HG02763 (cell line): ENCODE measurements around the gene MRPL50.
"Not testable (repeated sequence)": the region's sequence is repeated elsewhere in the genome, so short reads cannot be mapped to it uniquely, and the experiment has no call there.

Experiments
- ATAC-seq: cut with Tn5 transposase; IDR thresholded peaks from one replicate; pipeline ENCODE4 v1.9.1; 2021; ENCODE audit warnings: mild to moderate bottlenecking, moderate library complexity; ENCODE audit not compliant: unreplicated experiment

The MRPL50 gene

GRCh38 chr9:101418518-101419430 lies 20.4 kb upstream of the MRPL50 start:
- no peak for ATAC-seq

- no peak for ATAC-seq
Observed at GRCh38 chr9:101417977-101418376, 19.6 kb upstream of the MRPL50 start.

GRCh38 chr9:101417389-101417788 lies 19.0 kb upstream of the MRPL50 start:
- ATAC-seq = no peak

- ATAC-seq = no peak
Observed at GRCh38 chr9:101415578-101415977, 17.2 kb upstream of the MRPL50 start.

- no peak for ATAC-seq
Observed at GRCh38 chr9:101414839-101415238, 16.4 kb upstream of the MRPL50 start.

GRCh38 chr9:101409079-101409477 lies 10.7 kb upstream of the MRPL50 start:
- no peak for ATAC-seq

GRCh38 chr9:101408374-101409078 lies 10.1 kb upstream of the MRPL50 start:
- ATAC-seq = no peak

GRCh38 chr9:101403516-101404285 lies 5.3 kb upstream of the MRPL50 start:
- no peak for ATAC-seq

GRCh38 chr9:101400120-101400519 lies 1.7 kb upstream of the MRPL50 start:
- ATAC-seq = no peak

- ATAC-seq = no peak
Observed at GRCh38 chr9:101399643-101399970, 1.2 kb upstream of the MRPL50 start.

- no peak for ATAC-seq
Observed at GRCh38 chr9:101398930-101399642, 668 bp upstream of the MRPL50 start.

GRCh38 chr9:101397746-101398067 lies 711 bp downstream of the MRPL50 start:
- no peak for ATAC-seq

GRCh38 chr9:101394687-101395086 lies 3.7 kb downstream of the MRPL50 start:
- ATAC-seq = no peak

GRCh38 chr9:101393135-101393534 lies 5.3 kb downstream of the MRPL50 start:
- ATAC-seq = no peak

- ATAC-seq = no peak
Observed at GRCh38 chr9:101388507-101388993, 9.9 kb downstream of the MRPL50 start.

GRCh38 chr9:101387871-101388506 lies 10.4 kb downstream of the MRPL50 start:
- ATAC-seq = no peak

- ATAC-seq = not testable (repeated sequence)
Observed at GRCh38 chr9:101384873-101385536, 13.4 kb downstream of the MRPL50 start, which contains the start of gene BAAT. TSS of gene BAAT (minus strand) at chr9:101385006. CDS start at chr9:101371404, 13,602 bp downstream.

- ATAC-seq = no peak
Observed at GRCh38 chr9:101383361-101383760, 15.1 kb downstream of the MRPL50 start.

GRCh38 chr9:101381833-101382342 lies 16.5 kb downstream of the MRPL50 start:
- ATAC-seq = no peak
